A549 treated with AZD9567 at 1 μM for 4 hours (cell line): ENCODE data around the gene KPNB1. TPM values are rescaled to one million over a fixed set of nuclear protein-coding genes. Genes with fewer than 3 reads are reported as not detected.

Experiments
- total RNA-seq: library from RNA; stranded (reverse); fragments of 200-300 nt; extraction: Qiagen RNA extraction; gene quantifications from 5 replicates; pipeline ENCODE4 v1.2.3, GENCODE V29; 2022; ENCODE audit not compliant: insufficient read depth

The KPNB1 gene
- total RNA-seq, result 265 to 368 TPM (median 293 TPM) in 5 replicates

DNA sequence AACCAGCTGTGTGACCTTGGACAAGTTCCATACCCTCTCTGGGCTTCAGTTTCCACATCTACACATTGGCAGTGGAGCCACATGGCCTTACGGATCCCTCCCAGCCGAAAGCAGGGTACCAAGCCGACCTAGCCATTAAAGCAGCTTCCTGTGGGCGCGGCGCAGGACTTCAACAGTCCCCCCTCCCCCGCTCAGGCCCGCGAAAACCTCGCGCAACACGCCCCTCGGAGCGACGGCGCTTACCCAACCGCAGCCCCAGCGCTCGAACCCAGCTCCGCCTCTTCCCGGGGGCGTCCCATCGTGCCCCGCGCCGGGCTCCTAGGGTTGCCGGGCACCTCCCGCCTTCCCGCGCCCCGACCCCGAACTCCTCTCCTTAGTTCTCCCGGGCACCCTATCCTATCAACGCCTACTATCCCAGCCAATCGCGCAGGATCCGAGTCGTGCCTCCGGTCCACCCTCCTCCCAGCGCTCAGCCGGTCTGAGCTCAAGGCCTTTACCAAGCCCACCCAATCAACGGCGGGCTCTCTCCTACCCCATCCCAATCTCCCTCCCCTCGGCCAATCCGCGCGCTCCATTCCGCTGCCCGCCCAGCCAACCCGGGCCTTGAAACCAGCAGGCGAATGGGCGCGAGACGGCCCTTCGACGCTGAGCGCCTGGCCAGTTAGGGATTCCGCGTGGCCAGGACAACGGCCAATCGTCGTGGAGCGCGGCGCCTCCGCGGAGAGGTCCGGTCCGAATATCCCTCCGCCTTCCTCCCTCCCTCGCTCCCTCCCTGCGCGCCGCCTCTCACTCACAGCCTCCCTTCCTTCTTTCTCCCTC, at the start of gene KPNB1:
KPNB1 (plus strand) TSS at position 767 of the 819 bp plus-strand sequence. CDS start 326 bp downstream, outside the sequence.

GRCh38 chr17:47693731-47694580, 44.2 kb downstream of the KPNB1 start, which contains the start of gene TBKBP1:
TBKBP1 (plus strand) TSS chr17:47694161; CDS start chr17:47696113, 1,952 bp downstream.

DNA sequence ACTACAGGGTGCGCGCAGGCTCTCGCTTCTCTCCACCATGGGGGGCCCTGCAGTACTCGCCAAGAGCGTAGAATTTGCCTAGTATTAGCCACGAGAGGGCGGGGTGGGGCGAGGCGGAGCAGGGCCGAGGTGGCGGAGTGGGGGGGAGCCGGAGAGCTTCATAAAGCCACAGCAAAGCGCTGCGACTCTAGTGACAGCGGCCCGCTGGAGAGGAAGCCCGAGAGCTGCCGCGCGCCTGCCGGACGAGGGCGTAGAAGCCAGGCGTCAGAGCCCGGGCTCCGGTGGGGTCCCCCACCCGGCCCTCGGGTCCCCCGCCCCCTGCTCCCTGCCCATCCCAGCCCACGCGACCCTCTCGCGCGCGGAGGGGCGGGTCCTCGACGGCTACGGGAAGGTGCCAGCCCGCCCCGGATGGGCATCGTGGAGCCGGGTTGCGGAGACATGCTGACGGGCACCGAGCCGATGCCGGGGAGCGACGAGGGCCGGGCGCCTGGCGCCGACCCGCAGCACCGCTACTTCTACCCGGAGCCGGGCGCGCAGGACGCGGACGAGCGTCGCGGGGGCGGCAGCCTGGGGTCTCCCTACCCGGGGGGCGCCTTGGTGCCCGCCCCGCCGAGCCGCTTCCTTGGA, 83.4 kb downstream of the KPNB1 start, which contains the start of gene TBX21:
TBX21 (plus strand) TSS at position 190 of the 627 bp plus-strand sequence; CDS start at position 409, 219 bp downstream.

Other genes with a start within 250 kb of the KPNB1 start
- gene NPEPPS, start 118.8 kb upstream of the KPNB1 start, total RNA-seq, result 51.7 to 122 TPM (median 63.1 TPM) in 5 replicates
- 0.93 to 4.6 TPM (median 4.0 TPM) in 5 replicates for gene TBKBP1, start 44.2 kb downstream of the KPNB1 start, total RNA-seq
- gene TBX21, start 83.3 kb downstream of the KPNB1 start, total RNA-seq, result 0.14 to 0.35 TPM (median 0.19 TPM) in 4 of 5 replicates, not detected in the other
- 9.7 to 18.4 TPM (median 15.1 TPM) in 5 replicates for gene OSBPL7, start 171.9 kb downstream of the KPNB1 start, total RNA-seq
- gene MRPL10, start 181.6 kb downstream of the KPNB1 start, total RNA-seq, result 94.1 to 145 TPM (median 94.9 TPM) in 5 replicates
- gene LRRC46, start 181.8 kb downstream of the KPNB1 start, total RNA-seq, result 2.3 to 6.0 TPM (median 3.0 TPM) in 5 replicates
- gene SCRN2, start 191.4 kb downstream of the KPNB1 start, total RNA-seq, result 25.5 to 38.9 TPM (median 36.9 TPM) in 5 replicates
- gene SP6, start 201.2 kb downstream of the KPNB1 start, total RNA-seq, result 1.2 to 4.1 TPM (median 3.7 TPM) in 5 replicates
- gene SP2, start 246.3 kb downstream of the KPNB1 start, total RNA-seq, result 14.3 to 18.4 TPM (median 16.3 TPM) in 5 replicates